Neutrophil (primary cell): Measurements from ENCODE around the gene COX10.

Experiments used
- H3K27ac ChIP-seq: fragments of 200-600 bp; sonication (generic); 2 replicates; pipeline ENCODE4 v1.5.1; 2016; ENCODE audit warnings: mild to moderate bottlenecking, moderate library complexity
- H3K27me3 ChIP-seq: fragments of 200-600 bp; sonication (generic); 2 replicates; pipeline ENCODE4 v1.6.0; 2016; ENCODE audit warnings: mild to moderate bottlenecking
- H3K36me3 ChIP-seq: fragments of 200-600 bp; sonication (generic); 2 replicates; pipeline ENCODE4 v1.5.1; 2017
- H3K4me1 ChIP-seq, 2 experiments: fragments of 200-600 bp in 1 of 2; sonication (generic) in 1 of 2; 1 replicate in 1 of 2; 2 replicates in 1 of 2; pipeline versions ENCODE4 v1.5.1 to v1.6.1; 2013 to 2016; ENCODE audit warnings: low read depth in 1 of 2, low read length in 1 of 2, mild to moderate bottlenecking in 1 of 2, moderate library complexity in 1 of 2; ENCODE audit not compliant: control insufficient read depth in 1 of 2, insufficient read depth in 1 of 2
- H3K4me3 ChIP-seq, 2 experiments: fragments of 200-600 bp in 1 of 2; sonication (generic) in 1 of 2; 1 replicate in 1 of 2; 2 replicates in 1 of 2; pipeline ENCODE4 v1.5.1; 2013 to 2016; ENCODE audit warnings: low read depth in 1 of 2, low read length in 1 of 2, mild to moderate bottlenecking in 1 of 2, moderate library complexity in 1 of 2
- H3K9me3 ChIP-seq: fragments of 200-600 bp; sonication (generic); 2 replicates; pipeline ENCODE4 v1.5.1; 2016
- CTCF ChIP-seq: fragments of 200-600 bp; sonication (generic); IDR thresholded peaks from 2 replicates; pipeline ENCODE4 v1.5.1; 2016; ENCODE audit warnings: antibody characterized with exemption

COX10 gene

DNA sequence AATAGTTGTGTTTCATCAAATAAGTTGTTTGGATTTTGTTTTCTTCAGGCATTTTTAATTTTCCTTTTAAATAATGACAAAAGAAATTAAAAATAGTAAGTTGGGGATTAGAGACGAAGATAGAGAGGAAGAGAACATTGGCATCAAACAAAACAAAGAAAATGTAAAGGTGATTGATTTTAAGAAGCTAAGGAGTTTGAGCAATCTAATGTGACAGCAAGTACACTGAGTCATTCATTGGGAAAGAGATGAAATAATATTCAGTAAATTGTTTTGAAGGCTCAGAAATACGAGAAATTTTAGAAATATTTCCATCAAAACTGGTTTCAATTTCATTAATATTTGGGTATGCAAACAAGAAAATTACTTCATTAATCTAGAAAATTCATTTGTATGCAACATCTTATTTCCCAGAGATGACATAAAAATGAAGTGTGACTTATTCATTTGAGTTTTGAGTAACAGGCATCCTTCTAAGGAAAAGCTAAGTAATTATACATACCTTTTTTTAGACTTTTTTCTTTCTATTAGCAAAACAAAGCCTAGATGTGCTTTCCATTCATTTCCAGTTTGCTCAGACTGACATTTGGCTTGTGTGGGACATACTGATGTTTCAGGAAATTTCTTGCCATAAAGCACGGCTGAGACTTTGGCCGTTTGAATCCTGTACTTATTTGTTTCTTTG, 66.7 kb downstream of the COX10 start:
- Histone ChIP-seq H3K4me1 (no peaks in the 10 kb centered on the region), H3K27me3 (no peaks in the 10 kb centered on the region), H3K27ac (no peak overlapping the region), H3K36me3 (no peaks in the 10 kb centered on the region), H3K4me3 (no peak overlapping the region), H3K9me3 (no peaks in the 10 kb centered on the region)
- TF ChIP-seq CTCF = no peak

DNA sequence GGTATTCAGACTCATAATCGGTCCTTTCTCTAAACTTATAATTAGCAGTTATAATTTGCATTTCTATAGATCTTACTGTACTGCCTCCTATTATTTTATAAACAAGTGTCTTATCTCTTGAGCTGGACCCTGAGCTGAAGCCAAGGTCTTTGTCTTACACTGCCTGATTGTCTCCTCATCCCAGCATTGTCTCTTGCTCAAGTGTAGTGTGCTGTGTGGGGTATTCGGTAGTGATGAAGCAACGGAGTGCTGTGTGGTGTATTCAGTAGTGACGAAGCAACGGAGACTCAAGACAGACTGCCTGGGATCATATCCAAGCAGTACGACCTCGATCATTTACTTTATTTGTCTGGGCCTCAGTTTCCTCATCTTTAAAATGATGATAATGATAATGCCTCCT, 69.3 kb downstream of the COX10 start:
- Histone ChIP-seq H3K9me3 (no peaks in the 10 kb centered on the region), H3K36me3 (no peaks in the 10 kb centered on the region), H3K27me3 (no peaks in the 10 kb centered on the region), H3K4me1 (peaks cover 6 to 11% of the 10 kb centered on the region in 2 experiments), H3K4me3 (no peak overlapping the region), H3K27ac (no peak overlapping the region)
- TF ChIP-seq CTCF = no peak

GRCh38 chr17:14143688-14144087, 74.4 kb downstream of the COX10 start:
- Histone ChIP-seq H3K4me1 (peaks cover 6 to 11% of the 10 kb centered on the region in 2 experiments), H3K27me3 (no peaks in the 10 kb centered on the region), H3K4me3 (no peak overlapping the region), H3K36me3 (no peaks in the 10 kb centered on the region), H3K9me3 (no peaks in the 10 kb centered on the region), H3K27ac (no peak overlapping the region)
- TF ChIP-seq CTCF = no peak

DNA sequence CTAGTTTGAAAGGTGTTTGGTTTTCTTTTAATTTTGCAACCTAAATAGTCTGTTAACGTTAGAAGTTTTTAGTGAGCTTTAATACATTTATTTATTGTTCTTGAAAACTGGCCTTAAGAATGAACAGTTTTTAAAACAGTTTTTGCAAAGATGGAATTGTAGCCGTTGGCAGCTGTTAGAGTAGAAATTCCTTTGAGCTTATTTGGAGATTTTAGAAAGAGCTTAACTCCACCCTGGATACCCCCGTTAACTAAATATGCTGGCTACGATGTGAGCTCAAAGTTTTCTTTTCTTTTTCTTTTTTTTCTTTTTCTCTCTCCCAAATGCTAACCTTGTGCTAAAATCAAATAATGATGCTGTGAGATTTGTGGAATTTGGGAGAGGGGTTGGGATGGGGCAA, 75.2 kb downstream of the COX10 start:
- H3K27me3 ChIP-seq = no peaks in the 10 kb centered on the region
- H3K4me3 ChIP-seq = no peak overlapping the region
- no peak for TF ChIP-seq CTCF
- no peaks in the 10 kb centered on the region for H3K9me3 ChIP-seq
- no peaks in the 10 kb centered on the region for H3K36me3 ChIP-seq
- peaks cover 6 to 11% of the 10 kb centered on the region in 2 experiments for H3K4me1 ChIP-seq
- no peak overlapping the region for H3K27ac ChIP-seq

DNA sequence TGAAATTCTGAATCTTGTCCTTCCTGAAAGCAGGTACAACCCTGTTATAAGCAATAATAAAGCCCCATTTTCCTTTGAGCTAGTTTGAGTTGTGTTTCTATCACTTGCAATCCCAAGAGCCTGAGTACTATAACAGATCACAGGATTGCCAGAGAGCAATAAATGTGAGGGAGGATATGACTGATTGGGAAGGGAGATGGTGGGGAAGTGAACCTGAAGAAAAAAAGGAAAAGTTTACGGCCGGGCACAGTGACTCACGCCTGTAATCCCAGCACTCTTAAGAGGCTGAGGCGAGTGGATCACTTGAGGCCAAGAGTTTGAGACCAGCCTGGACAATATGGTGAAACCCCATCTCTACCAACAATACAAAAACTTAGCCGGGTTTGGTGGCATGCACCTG, 80.4 kb downstream of the COX10 start:
- Histone ChIP-seq H3K27ac (no peak overlapping the region), H3K4me1 (no peaks in the 10 kb centered on the region), H3K27me3 (no peaks in the 10 kb centered on the region), H3K4me3 (no peak overlapping the region), H3K36me3 (no peaks in the 10 kb centered on the region), H3K9me3 (no peaks in the 10 kb centered on the region)
- TF ChIP-seq CTCF = no peak
